Stomach (tissue), 4 donors: Measurements from ENCODE around the gene HYAL1.

Source experiments
- EP300 ChIP-seq: sonication (generic); formaldehyde crosslinking; IDR thresholded peaks from one replicate; pipeline ENCODE4 v1.6.1; 2017; ENCODE audit warnings: antibody characterized with exemption
- POLR2AphosphoS5 ChIP-seq, 3 donors: sonication (generic); formaldehyde crosslinking; IDR thresholded peaks; one replicate each; pipeline ENCODE4 v1.6.1; 2016; ENCODE audit warnings: antibody characterized with exemption in 3 of 3
- TF ChIP-seq, protein P1 (sequence below), 7 experiments: fragments of 450-650 bp in 4 of 7; fragments of 200-600 bp in 3 of 7; sonication (generic) in 3 of 7; IDR thresholded peaks; one replicate each; pipeline ENCODE4 v1.5.1; 2016 to 2019; ENCODE audit warnings: antibody characterized with exemption in 7 of 7, control low read depth in 2 of 7, mild to moderate bottlenecking in 1 of 7

DNA sequence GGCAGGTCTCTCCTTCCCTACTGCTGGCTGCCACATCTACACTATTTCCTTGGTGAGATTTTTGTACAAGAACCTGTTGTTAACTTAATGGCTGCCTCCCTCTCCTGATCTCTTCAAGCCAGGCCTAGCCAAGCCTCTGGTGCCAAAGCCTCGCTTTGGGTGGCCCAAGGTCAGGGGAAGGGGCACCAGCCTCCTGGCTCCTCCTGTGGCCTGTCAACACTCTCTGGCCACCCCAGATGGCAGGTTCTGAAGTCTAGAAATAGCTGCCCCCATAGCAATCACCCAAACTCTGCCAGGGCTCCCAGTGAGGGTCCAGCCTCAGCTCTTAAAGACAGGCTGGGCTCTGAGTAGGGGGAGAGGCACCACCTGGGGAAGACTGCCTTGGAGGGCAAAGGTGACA, 16.1 kb downstream of the HYAL1 start:
- TF ChIP-seq, protein P1, sequence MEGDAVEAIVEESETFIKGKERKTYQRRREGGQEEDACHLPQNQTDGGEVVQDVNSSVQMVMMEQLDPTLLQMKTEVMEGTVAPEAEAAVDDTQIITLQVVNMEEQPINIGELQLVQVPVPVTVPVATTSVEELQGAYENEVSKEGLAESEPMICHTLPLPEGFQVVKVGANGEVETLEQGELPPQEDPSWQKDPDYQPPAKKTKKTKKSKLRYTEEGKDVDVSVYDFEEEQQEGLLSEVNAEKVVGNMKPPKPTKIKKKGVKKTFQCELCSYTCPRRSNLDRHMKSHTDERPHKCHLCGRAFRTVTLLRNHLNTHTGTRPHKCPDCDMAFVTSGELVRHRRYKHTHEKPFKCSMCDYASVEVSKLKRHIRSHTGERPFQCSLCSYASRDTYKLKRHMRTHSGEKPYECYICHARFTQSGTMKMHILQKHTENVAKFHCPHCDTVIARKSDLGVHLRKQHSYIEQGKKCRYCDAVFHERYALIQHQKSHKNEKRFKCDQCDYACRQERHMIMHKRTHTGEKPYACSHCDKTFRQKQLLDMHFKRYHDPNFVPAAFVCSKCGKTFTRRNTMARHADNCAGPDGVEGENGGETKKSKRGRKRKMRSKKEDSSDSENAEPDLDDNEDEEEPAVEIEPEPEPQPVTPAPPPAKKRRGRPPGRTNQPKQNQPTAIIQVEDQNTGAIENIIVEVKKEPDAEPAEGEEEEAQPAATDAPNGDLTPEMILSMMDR (IDR thresholded peaks at IDR 0.05): no peak
- TF ChIP-seq EP300 (no peak), POLR2AphosphoS5 (IDR thresholded peaks at IDR 0.05) (no peak)
